ENCODE data around the gene RIN3.

The RIN3 gene

DNA sequence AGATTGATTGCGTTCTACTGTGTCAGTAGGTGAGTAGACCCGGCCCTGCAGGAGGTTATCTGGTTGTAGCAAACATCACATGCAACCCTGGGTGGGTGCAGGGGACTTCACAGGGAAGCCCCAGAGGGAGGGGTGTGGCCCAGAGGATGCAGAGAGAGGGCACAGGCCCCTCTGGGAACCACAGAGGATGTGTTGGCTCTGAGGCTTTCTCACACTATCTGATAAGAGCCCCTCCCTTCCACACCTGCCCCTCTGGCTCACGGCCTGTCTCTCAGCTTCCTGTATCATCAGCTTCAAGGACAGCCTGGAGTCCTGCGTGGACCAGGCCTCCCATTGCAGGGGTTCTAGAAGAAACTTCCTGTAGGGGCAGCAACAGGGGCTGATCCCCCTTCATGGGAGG lies 101.9 kb downstream of the RIN3 start:
- no peaks in the 10 kb centered on the region for H3K79me1 ChIP-seq (ENCODE audit: low read length)
- H3K4me1 ChIP-seq (ENCODE audit: control insufficient read depth, low read depth, low read length), result no peaks in the 10 kb centered on the region
- no CpG with 5 or more reads among the region's 4 CpGs for WGBS (ENCODE audit: extremely low coverage, insufficient coverage, low lambda C conversion rate)

GRCh38 chr14:92616178-92616577 lies 102.6 kb downstream of the RIN3 start:
- no peaks in the 10 kb centered on the region for H3K79me1 ChIP-seq (ENCODE audit: low read length)
- no peak overlapping the region for H2BK120ac ChIP-seq (ENCODE audit: low read depth, low read length)
- H4K5ac ChIP-seq (ENCODE audit: low read length), result no peak overlapping the region
- H2BK15ac ChIP-seq (replicated peaks; ENCODE audit: low read depth), result no peak overlapping the region
- H3K4me2 ChIP-seq (ENCODE audit: low read length), result no peak overlapping the region
- no peak overlapping the region for H3K27ac ChIP-seq (ENCODE audit: low read depth, low read length)
- WGBS (ENCODE audit: extremely low coverage, insufficient coverage, low lambda C conversion rate), result no CpG with 5 or more reads among the region's 5 CpGs
- no peak for DNase-seq
- no peak overlapping the region for H3K56ac ChIP-seq (ENCODE audit: low read length)
- no peak overlapping the region for H3K4me3 ChIP-seq (ENCODE audit: low read length)
- no peaks in the 10 kb centered on the region for H3K27me3 ChIP-seq (ENCODE audit: insufficient read depth, low read length, poor library complexity)
- no peak overlapping the region for H2AK5ac ChIP-seq (ENCODE audit: low read length)
- no peak overlapping the region for H3K23ac ChIP-seq (ENCODE audit: low read length)
- no peak overlapping the region for H3K18ac ChIP-seq (ENCODE audit: low read length)
- H3K9ac ChIP-seq (ENCODE audit: low read length), result no peak overlapping the region
- no peaks in the 10 kb centered on the region for H3K4me1 ChIP-seq (ENCODE audit: control insufficient read depth, low read depth, low read length)
- no peaks in the 10 kb centered on the region for H3K36me3 ChIP-seq (ENCODE audit: control insufficient read depth, insufficient read depth, low read length)
- H2BK5ac ChIP-seq (ENCODE audit: low read length), result no peak overlapping the region
- H4K8ac ChIP-seq (ENCODE audit: low read depth, low read length), result no peak overlapping the region
- no peak overlapping the region for H3K4ac ChIP-seq (ENCODE audit: low read depth, low read length)
- no peaks in the 10 kb centered on the region for H3K79me2 ChIP-seq (ENCODE audit: control insufficient read depth, insufficient read depth, low read length)

More for the DNA sequence above, 101.9 kb downstream of the RIN3 start:
- Histone ChIP-seq H2AK5ac (ENCODE audit: low read length) (no peak overlapping the region), H4K5ac (ENCODE audit: low read length) (no peak overlapping the region), H2BK120ac (ENCODE audit: low read depth, low read length) (no peak overlapping the region), H3K4me2 (ENCODE audit: low read length) (no peak overlapping the region), H3K4ac (ENCODE audit: low read depth, low read length) (no peak overlapping the region), H2BK5ac (ENCODE audit: low read length) (no peak overlapping the region), H3K18ac (ENCODE audit: low read length) (no peak overlapping the region), H3K27me3 (ENCODE audit: insufficient read depth, low read length, poor library complexity) (no peaks in the 10 kb centered on the region), H3K9ac (ENCODE audit: low read length) (no peak overlapping the region), H3K36me3 (ENCODE audit: control insufficient read depth, insufficient read depth, low read length) (no peaks in the 10 kb centered on the region), H2BK15ac (replicated peaks; ENCODE audit: low read depth) (no peak overlapping the region), H3K23ac (ENCODE audit: low read length) (no peak overlapping the region), H3K56ac (ENCODE audit: low read length) (no peak overlapping the region), H3K79me2 (ENCODE audit: control insufficient read depth, insufficient read depth, low read length) (no peaks in the 10 kb centered on the region), H3K4me3 (ENCODE audit: low read length) (no peak overlapping the region), H4K8ac (ENCODE audit: low read depth, low read length) (no peak overlapping the region), H3K27ac (ENCODE audit: low read depth, low read length) (no peak overlapping the region)
- DNase-seq, result peak; percentile 53

- H3K18ac ChIP-seq (ENCODE audit: low read length), result no peak overlapping the region
- no peak overlapping the region for H4K5ac ChIP-seq (ENCODE audit: low read length)
- no peak overlapping the region for H3K4ac ChIP-seq (ENCODE audit: low read depth, low read length)
- H4K8ac ChIP-seq (ENCODE audit: low read depth, low read length), result no peak overlapping the region
- no peak overlapping the region for H3K4me2 ChIP-seq (ENCODE audit: low read length)
- no peak overlapping the region for H2BK5ac ChIP-seq (ENCODE audit: low read length)
- no peak overlapping the region for H3K23ac ChIP-seq (ENCODE audit: low read length)
- H3K4me3 ChIP-seq (ENCODE audit: low read length), result no peak overlapping the region
- H2BK120ac ChIP-seq (ENCODE audit: low read depth, low read length), result no peak overlapping the region
- no peak overlapping the region for H3K56ac ChIP-seq (ENCODE audit: low read length)
- H3K36me3 ChIP-seq (ENCODE audit: control insufficient read depth, insufficient read depth, low read length), result no peaks in the 10 kb centered on the region
- no peaks in the 10 kb centered on the region for H3K79me1 ChIP-seq (ENCODE audit: low read length)
- no peak overlapping the region for H3K9ac ChIP-seq (ENCODE audit: low read length)
- H2BK15ac ChIP-seq (replicated peaks; ENCODE audit: low read depth), result no peak overlapping the region
- H3K79me2 ChIP-seq (ENCODE audit: control insufficient read depth, insufficient read depth, low read length), result no peaks in the 10 kb centered on the region
- no peaks in the 10 kb centered on the region for H3K27me3 ChIP-seq (ENCODE audit: insufficient read depth, low read length, poor library complexity)
- no peaks in the 10 kb centered on the region for H3K4me1 ChIP-seq (ENCODE audit: control insufficient read depth, low read depth, low read length)
- no peak for DNase-seq
- H2AK5ac ChIP-seq (ENCODE audit: low read length), result no peak overlapping the region
- no peak overlapping the region for H3K27ac ChIP-seq (ENCODE audit: low read depth, low read length)
Observed at GRCh38 chr14:92617581-92617980, 104.0 kb downstream of the RIN3 start.

- Histone ChIP-seq H2AK5ac (ENCODE audit: low read length) (no peak overlapping the region), H3K27ac (ENCODE audit: low read depth, low read length) (no peak overlapping the region), H3K4ac (ENCODE audit: low read depth, low read length) (no peak overlapping the region), H3K18ac (ENCODE audit: low read length) (no peak overlapping the region), H3K9ac (ENCODE audit: low read length) (no peak overlapping the region), H4K8ac (ENCODE audit: low read depth, low read length) (no peak overlapping the region), H3K79me1 (ENCODE audit: low read length) (no peaks in the 10 kb centered on the region), H3K79me2 (ENCODE audit: control insufficient read depth, insufficient read depth, low read length) (no peaks in the 10 kb centered on the region), H3K4me2 (ENCODE audit: low read length) (no peak overlapping the region), H3K23ac (ENCODE audit: low read length) (no peak overlapping the region), H3K4me3 (ENCODE audit: low read length) (no peak overlapping the region), H2BK120ac (ENCODE audit: low read depth, low read length) (no peak overlapping the region), H3K36me3 (ENCODE audit: control insufficient read depth, insufficient read depth, low read length) (no peaks in the 10 kb centered on the region), H2BK15ac (replicated peaks; ENCODE audit: low read depth) (no peak overlapping the region), H4K5ac (ENCODE audit: low read length) (no peak overlapping the region), H3K27me3 (ENCODE audit: insufficient read depth, low read length, poor library complexity) (no peaks in the 10 kb centered on the region), H3K4me1 (ENCODE audit: control insufficient read depth, low read depth, low read length) (no peaks in the 10 kb centered on the region), H2BK5ac (ENCODE audit: low read length) (no peak overlapping the region), H3K56ac (ENCODE audit: low read length) (no peak overlapping the region)
- DNase-seq, result no peak
- no CpG with 5 or more reads among the region's 11 CpGs for WGBS (ENCODE audit: extremely low coverage, insufficient coverage, low lambda C conversion rate)
Observed at GRCh38 chr14:92619671-92620456, 106.3 kb downstream of the RIN3 start.

DNA sequence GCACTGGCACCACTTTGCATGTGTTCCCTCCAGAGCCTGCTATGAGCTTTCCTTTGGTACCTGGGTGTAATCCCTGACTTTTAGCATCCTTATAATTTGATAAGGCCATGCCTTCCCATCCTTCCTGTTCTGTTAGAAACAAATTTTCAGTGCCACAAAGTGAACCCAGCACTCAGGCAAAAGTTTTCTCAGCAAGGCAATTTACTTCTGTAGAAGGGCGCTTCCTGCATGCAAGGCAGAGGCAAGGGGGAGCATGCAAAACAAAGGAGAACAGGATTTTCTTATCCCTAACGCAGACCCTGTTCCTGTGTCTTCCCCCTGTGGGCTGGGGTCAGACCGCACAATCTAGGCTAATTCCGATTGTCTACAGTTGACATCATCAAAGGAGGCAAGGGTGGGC lies 108.7 kb downstream of the RIN3 start:
- Histone ChIP-seq H3K23ac (ENCODE audit: low read length) (no peak overlapping the region), H4K5ac (ENCODE audit: low read length) (no peak overlapping the region), H3K9ac (ENCODE audit: low read length) (no peak overlapping the region), H3K27ac (ENCODE audit: low read depth, low read length) (no peak overlapping the region), H3K27me3 (ENCODE audit: insufficient read depth, low read length, poor library complexity) (no peaks in the 10 kb centered on the region), H3K36me3 (ENCODE audit: control insufficient read depth, insufficient read depth, low read length) (no peaks in the 10 kb centered on the region), H2AK5ac (ENCODE audit: low read length) (no peak overlapping the region), H3K79me1 (ENCODE audit: low read length) (no peaks in the 10 kb centered on the region), H3K79me2 (ENCODE audit: control insufficient read depth, insufficient read depth, low read length) (no peaks in the 10 kb centered on the region), H2BK120ac (ENCODE audit: low read depth, low read length) (no peak overlapping the region), H3K4me1 (ENCODE audit: control insufficient read depth, low read depth, low read length) (no peaks in the 10 kb centered on the region), H3K4ac (ENCODE audit: low read depth, low read length) (no peak overlapping the region), H3K56ac (ENCODE audit: low read length) (no peak overlapping the region), H4K8ac (ENCODE audit: low read depth, low read length) (no peak overlapping the region), H2BK5ac (ENCODE audit: low read length) (no peak overlapping the region), H3K4me2 (ENCODE audit: low read length) (no peak overlapping the region), H2BK15ac (replicated peaks; ENCODE audit: low read depth) (no peak overlapping the region), H3K4me3 (ENCODE audit: low read length) (no peak overlapping the region), H3K18ac (ENCODE audit: low read length) (no peak overlapping the region)
- no peak for DNase-seq
- WGBS (ENCODE audit: extremely low coverage, insufficient coverage, low lambda C conversion rate), result no CpG with 5 or more reads among the region's 4 CpGs

DNA sequence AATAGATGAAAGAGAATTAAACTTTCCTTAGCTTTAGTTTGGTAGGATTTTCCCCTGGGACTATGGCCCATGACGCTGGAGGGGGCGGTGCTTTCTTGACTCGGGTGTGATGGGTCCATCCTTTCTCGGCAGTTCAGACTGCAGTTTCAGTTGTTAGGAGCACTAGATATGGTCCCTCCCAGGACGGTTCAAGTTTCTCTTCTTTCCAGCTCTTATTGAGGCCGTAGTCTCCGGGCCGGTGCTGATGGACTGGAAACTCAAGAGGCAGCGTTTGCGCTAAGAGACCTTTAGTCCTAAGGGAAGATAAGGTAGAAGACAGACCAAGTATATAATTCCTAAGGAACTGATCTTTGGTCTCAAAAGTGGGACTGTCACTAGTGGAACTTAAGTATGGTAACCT lies 111.2 kb downstream of the RIN3 start:
- H2BK15ac ChIP-seq (replicated peaks; ENCODE audit: low read depth), result no peak overlapping the region
- WGBS (ENCODE audit: extremely low coverage, insufficient coverage, low lambda C conversion rate), result no CpG with 5 or more reads among the region's 10 CpGs

More for the DNA sequence above, 111.2 kb downstream of the RIN3 start:
- H3K27me3 ChIP-seq (ENCODE audit: insufficient read depth, low read length, poor library complexity), result no peaks in the 10 kb centered on the region
- DNase-seq, result no peak
- no peak overlapping the region for H2BK120ac ChIP-seq (ENCODE audit: low read depth, low read length)
- no peak overlapping the region for H3K9ac ChIP-seq (ENCODE audit: low read length)
- no peaks in the 10 kb centered on the region for H3K36me3 ChIP-seq (ENCODE audit: control insufficient read depth, insufficient read depth, low read length)
- H3K4ac ChIP-seq (ENCODE audit: low read depth, low read length), result no peak overlapping the region
- no peaks in the 10 kb centered on the region for H3K79me1 ChIP-seq (ENCODE audit: low read length)
- H3K27ac ChIP-seq (ENCODE audit: low read depth, low read length), result no peak overlapping the region
- no peak overlapping the region for H3K18ac ChIP-seq (ENCODE audit: low read length)
- no peak overlapping the region for H3K23ac ChIP-seq (ENCODE audit: low read length)
- H2AK5ac ChIP-seq (ENCODE audit: low read length), result no peak overlapping the region
- H4K5ac ChIP-seq (ENCODE audit: low read length), result no peak overlapping the region
- H3K4me1 ChIP-seq (ENCODE audit: control insufficient read depth, low read depth, low read length), result no peaks in the 10 kb centered on the region
- H3K4me3 ChIP-seq (ENCODE audit: low read length), result no peak overlapping the region
- no peak overlapping the region for H2BK5ac ChIP-seq (ENCODE audit: low read length)
- H3K56ac ChIP-seq (ENCODE audit: low read length), result no peak overlapping the region
- H3K4me2 ChIP-seq (ENCODE audit: low read length), result no peak overlapping the region
- H3K79me2 ChIP-seq (ENCODE audit: control insufficient read depth, insufficient read depth, low read length), result no peaks in the 10 kb centered on the region
- no peak overlapping the region for H4K8ac ChIP-seq (ENCODE audit: low read depth, low read length)

All from mesendoderm (in vitro differentiated cells).